Caco-2 (cell line): ENCODE data around the gene SNRPD1. TPM values are rescaled to one million over a fixed set of nuclear protein-coding genes. Genes with fewer than 3 reads are reported as not detected.

Source experiments
- BruUV-seq: library from RNA; stranded (reverse); fragments of 400-500 nt; replicated peaks from 2 replicates; lab custom pipeline; 2021; lab: Mats Ljungman, UMichigan
- CTCF ChIA-PET: fragments of 300-600 bp; sonication (Branson Sonifier 250); formaldehyde crosslinking; loops from one replicate; lab custom pipeline; 2022; ENCODE audit warnings: antibody characterized with exemption; lab: Charles Lee
- POLR2A ChIA-PET: fragments of 300-600 bp; sonication (Branson Sonifier 250); formaldehyde crosslinking; loops from one replicate; lab custom pipeline; 2022; ENCODE audit warnings: antibody characterized with exemption; lab: Charles Lee
- DNase-seq, 2 experiments: peaks; one replicate each; pipeline versions ENCODE4 v3.0.0 to v3.0.0-alpha.2; 2020 to 2022
- H3K27me3 ChIP-seq: replicated peaks from 2 replicates; pipeline ENCODE4 v1.6.0; 2011; ENCODE audit warnings: low read length; ENCODE audit not compliant: control insufficient read depth, insufficient read depth
- H3K36me3 ChIP-seq: 2 replicates; pipeline ENCODE4 v1.5.1; 2011; ENCODE audit warnings: low read length; ENCODE audit not compliant: control insufficient read depth, insufficient read depth
- H3K4me1 ChIP-seq: fragments of 250-450 bp; sonication (Bioruptor Pico); 2 replicates; pipeline ENCODE4 v1.5.1; 2020; ENCODE audit warnings: mild to moderate bottlenecking
- H3K4me3 ChIP-seq: 2 replicates; pipeline ENCODE4 v1.5.1; 2011; ENCODE audit warnings: low read depth, mild to moderate bottlenecking, control low read depth, low read length
- H3K9me3 ChIP-seq: fragments of 250-450 bp; sonication (Bioruptor Pico); 2 replicates; pipeline ENCODE4 v1.5.1; 2020; ENCODE audit warnings: mild to moderate bottlenecking, moderate library complexity
- H3K27ac Mint-ChIP-seq: one replicate; pipeline ENCODE4 v1.8.0; 2022; ENCODE audit warnings: mixed read lengths; ENCODE audit not compliant: unreplicated experiment
- H3K27me3 Mint-ChIP-seq: one replicate; pipeline ENCODE4 v1.8.0; 2022; ENCODE audit warnings: mixed read lengths; ENCODE audit not compliant: insufficient read depth, unreplicated experiment
- H3K36me3 Mint-ChIP-seq: one replicate; pipeline ENCODE4 v1.8.0; 2022; ENCODE audit warnings: mild to moderate bottlenecking, mixed read lengths; ENCODE audit not compliant: insufficient read depth, unreplicated experiment
- H3K4me1 Mint-ChIP-seq: one replicate; pipeline ENCODE4 v1.8.0; 2022; ENCODE audit warnings: low read depth, mixed read lengths; ENCODE audit not compliant: unreplicated experiment
- H3K4me3 Mint-ChIP-seq: one replicate; pipeline ENCODE4 v1.8.0; 2022; ENCODE audit warnings: mild to moderate bottlenecking, moderate library complexity, mixed read lengths; ENCODE audit not compliant: unreplicated experiment
- H3K9me3 Mint-ChIP-seq: one replicate; pipeline ENCODE4 v1.8.0; 2022; ENCODE audit warnings: mixed read lengths; ENCODE audit not compliant: unreplicated experiment
- CTCF ChIP-seq, 2 experiments: fragments of 200-600 bp in 1 of 2; IDR thresholded peaks; 1 replicate in 1 of 2; 2 replicates in 1 of 2; pipeline versions ENCODE4 v1.5.1 to v1.8.0; 2011 to 2022; ENCODE audit warnings: antibody characterized with exemption in 1 of 2, control low read depth in 1 of 2, inconsistent platforms in 1 of 2, low read depth in 1 of 2, low read length in 1 of 2, mild to moderate bottlenecking in 1 of 2, moderate library complexity in 1 of 2; ENCODE audit not compliant: insufficient read depth in 1 of 2, severe bottlenecking in 1 of 2, unreplicated experiment in 1 of 2
- intact Hi-C: fragments of 100-400 bp; cut with micrococcal nuclease; formaldehyde crosslinking; loops from one replicate; pipeline ENCODE4 v1.10.0; 2022; ENCODE audit not compliant: unreplicated experiment
- total RNA-seq: library from RNA; stranded (reverse); gene quantifications from 2 replicates; pipeline ENCODE4 v1.2.3, GENCODE V29; 2022

Gene SNRPD1
- total RNA-seq, 1 experiment from 2014 or later = 134 TPM

GRCh38 chr18:21597620-21598019 is 14.5 kb upstream of the SNRPD1 start:
- H3K36me3 ChIP-seq = no peaks in the 10 kb centered on the region
- no peaks in the 10 kb centered on the region for H3K9me3 Mint-ChIP-seq
- intact Hi-C loops = loop anchor here (10.0 kb wide), 1 partner anchor 53 kb away; no protein-coding TSS in a partner anchor
- DNase-seq = no peak
- BruUV-seq = no TSS peak
- no peaks in the 10 kb centered on the region for H3K9me3 ChIP-seq
- peaks cover 6% of the 10 kb centered on the region for H3K4me1 Mint-ChIP-seq
- ChIA-PET CTCF (interaction anchor here (1.5 kb wide), 1 partner anchor 15 kb away, joined by 3 read pairs; the partner anchor contains the start of gene SNRPD1), POLR2A (interaction anchor here (0.7 kb wide), 1 partner anchor 49 kb away, joined by 3 read pairs; no protein-coding TSS in a partner anchor)
- no peak overlapping the region for H3K4me3 Mint-ChIP-seq
- H3K27me3 Mint-ChIP-seq = no peaks in the 10 kb centered on the region
- no peak overlapping the region for H3K4me3 ChIP-seq
- no peak for TF ChIP-seq CTCF (IDR thresholded peaks at IDR 0.05; ENCODE audit: insufficient read depth in 1 of 2, low read depth in 1 of 2, low read length in 1 of 2, severe bottlenecking in 1 of 2, unreplicated experiment in 1 of 2)
- H3K36me3 Mint-ChIP-seq = peaks cover 25% of the 10 kb centered on the region
- H3K27ac Mint-ChIP-seq = no peak overlapping the region
- no peaks in the 10 kb centered on the region for H3K27me3 ChIP-seq
- peaks cover 4% of the 10 kb centered on the region; the same call in 1 of the 2 replicates for H3K4me1 ChIP-seq

GRCh38 chr18:21598726-21599584 is 13.2 kb upstream of the SNRPD1 start:
- no peaks in the 10 kb centered on the region for H3K9me3 ChIP-seq
- Mint-ChIP-seq H3K4me1 (peaks cover 6% of the 10 kb centered on the region), H3K27me3 (no peaks in the 10 kb centered on the region), H3K36me3 (peaks cover 21% of the 10 kb centered on the region), H3K9me3 (no peaks in the 10 kb centered on the region), H3K4me3 (peak overlapping the region; percentile 96), H3K27ac (peak overlapping the region; percentile 99)
- peak; percentile 55 to 63 for DNase-seq
- H3K27me3 ChIP-seq = no peaks in the 10 kb centered on the region
- no peaks in the 10 kb centered on the region for H3K36me3 ChIP-seq
- no TSS peak for BruUV-seq
- H3K4me1 ChIP-seq = peaks cover 4% of the 10 kb centered on the region; the same call in 1 of the 2 replicates
- peak overlapping the region; percentile 72 for H3K4me3 ChIP-seq
- no peak for TF ChIP-seq CTCF (IDR thresholded peaks at IDR 0.05; ENCODE audit: insufficient read depth in 1 of 2, low read depth in 1 of 2, low read length in 1 of 2, severe bottlenecking in 1 of 2, unreplicated experiment in 1 of 2)
- ChIA-PET CTCF (interaction anchor here (0.5 to 2.4 kb wide), 2 partner anchors 13 kb away, joined by 7 to 32 read pairs; partner anchors contain the start of gene SNRPD1), POLR2A (no interaction called here)
- intact Hi-C loops = loop anchor here (10.0 kb wide), 1 partner anchor 54 kb away; no protein-coding TSS in a partner anchor
